ENCODE data around the gene STAT2. TPM values are rescaled to one million over a fixed set of nuclear protein-coding genes. Genes with fewer than 3 reads are reported as not detected.

Gene STAT2
- total and polyA plus RNA-seq, 7 experiments from 2014 or later = 64.1 to 291 (median 179) TPM

DNA sequence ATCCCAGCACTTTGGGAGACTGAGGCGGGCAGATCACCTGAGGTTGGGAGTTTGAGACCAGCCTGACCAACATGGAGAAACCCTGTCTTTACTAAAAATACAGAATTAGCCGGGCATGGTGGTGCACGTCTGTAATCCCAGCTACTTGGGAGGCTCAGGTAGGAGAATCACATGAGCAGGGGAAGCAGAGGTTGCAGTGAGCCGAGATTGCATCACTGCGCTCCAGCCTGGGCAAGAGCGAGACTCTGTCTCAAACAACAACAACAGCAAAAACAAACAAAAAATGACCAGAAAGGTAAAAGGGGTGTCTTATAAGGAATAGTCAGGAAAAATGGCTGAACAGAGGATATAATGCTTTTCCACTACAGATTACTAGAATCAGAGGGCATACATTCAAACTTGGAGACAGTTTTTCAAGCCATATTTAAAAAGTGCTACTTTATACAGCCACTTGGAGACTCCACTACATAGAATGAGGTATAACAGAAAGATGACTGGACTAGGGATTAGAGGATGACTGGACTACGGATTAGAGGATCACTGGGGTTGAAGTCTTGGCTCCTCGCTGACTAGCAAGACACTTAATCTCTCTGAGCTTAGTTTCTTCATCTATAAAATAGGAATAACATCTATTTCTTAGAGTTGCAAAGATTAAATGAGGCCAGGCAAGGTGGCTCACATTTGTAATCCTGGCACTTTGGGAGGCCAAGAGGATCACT lies 54.9 kb downstream of the STAT2 start:
- intact Hi-C loops (cut with micrococcal nuclease) = no loop called here
- POLR2A ChIA-PET = interaction anchor here (0.6 to 1.4 kb wide), 6 partner anchors 11 to 151 kb away, joined by 3 to 6 read pairs (median 4); partner anchors contain the start of genes CNPY2 and RNF41

DNA sequence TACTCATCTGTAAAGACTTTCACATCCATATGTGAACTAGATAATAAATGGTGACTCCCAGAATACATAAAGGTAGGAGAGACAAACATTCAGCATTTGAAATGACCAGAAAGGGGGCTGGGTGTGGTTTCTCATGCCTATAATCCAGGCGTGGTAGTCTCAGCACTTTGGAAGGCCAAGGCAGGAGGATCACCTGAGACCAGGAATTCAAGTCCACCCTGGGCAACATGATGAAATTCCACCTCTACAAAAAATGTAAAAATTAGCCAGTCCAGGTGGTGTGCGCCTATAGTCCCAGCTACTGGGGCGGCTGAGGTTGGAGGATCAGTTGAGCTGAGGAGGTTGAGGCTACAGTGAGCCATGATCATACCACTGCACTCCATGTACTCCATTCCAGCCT lies 55.6 kb downstream of the STAT2 start:
- no peaks in the 10 kb centered on the region for H3K27me3 ChIP-seq (ENCODE audit: control insufficient read depth in 2 of 2, insufficient read depth in 2 of 2, low read length in 2 of 2)
- DNase-seq (no peak), ATAC-seq (no peak)
- peaks cover 0 to 21% (median 0%) of the 10 kb centered on the region in 3 experiments for H3K36me3 ChIP-seq (ENCODE audit: control insufficient read depth in 2 of 3, insufficient read depth in 3 of 3, low read length in 3 of 3)
- no peaks in the 10 kb centered on the region for H3K9me3 ChIP-seq (ENCODE audit: control insufficient read depth in 2 of 3, low read length in 3 of 3)
- ChIA-PET POLR2A (interaction anchor here (0.6 to 1.4 kb wide), 3 partner anchors 11 to 152 kb away, joined by 3 to 4 read pairs (median 3); partner anchors contain the start of gene CNPY2), CTCF (no interaction called here)
- H3K9me3 Mint-ChIP-seq = no peaks in the 10 kb centered on the region
- H3K4me1 Mint-ChIP-seq = peaks cover 9 to 26% (median 22%) of the 10 kb centered on the region in 7 donors
- H3K27me3 Mint-ChIP-seq = no peaks in the 10 kb centered on the region
- H3K27ac ChIP-seq (ENCODE audit: low read depth, low read length) = no peak overlapping the region
- H3K4me3 Mint-ChIP-seq = no peak overlapping the region
- intact Hi-C loops (cut with micrococcal nuclease) = no loop called here
- no peak overlapping the region for H3K27ac Mint-ChIP-seq
- H3K4me1 ChIP-seq (ENCODE audit: control insufficient read depth in 2 of 2, insufficient read depth in 2 of 2, low read length in 2 of 2) = peaks cover 13 to 19% of the 10 kb centered on the region in 2 donors
- peaks cover 0 to 10% (median 1%) of the 10 kb centered on the region in 5 donors for H3K36me3 Mint-ChIP-seq
- H3K4me3 ChIP-seq (ENCODE audit: low read length) = no peak overlapping the region

More for the DNA sequence above, 54.9 kb downstream of the STAT2 start:
- Mint-ChIP-seq H3K4me1 (peaks cover 8 to 23% (median 21%) of the 10 kb centered on the region in 7 donors), H3K36me3 (peaks cover 0 to 13% (median 4%) of the 10 kb centered on the region in 5 donors), H3K9me3 (no peaks in the 10 kb centered on the region), H3K27ac (peak overlapping the region in 4 of 9 donors; percentile 7 to 47 (median 29)), H3K4me3 (no peak overlapping the region), H3K27me3 (no peaks in the 10 kb centered on the region)
- Histone ChIP-seq H3K4me1 (ENCODE audit: control insufficient read depth in 2 of 2, insufficient read depth in 2 of 2, low read length in 2 of 2) (peaks cover 8 to 19% of the 10 kb centered on the region in 2 donors), H3K9me3 (ENCODE audit: control insufficient read depth in 2 of 3, low read length in 3 of 3) (no peaks in the 10 kb centered on the region), H3K27ac (ENCODE audit: low read depth, low read length) (no peak overlapping the region), H3K27me3 (ENCODE audit: control insufficient read depth in 2 of 2, insufficient read depth in 2 of 2, low read length in 2 of 2) (no peaks in the 10 kb centered on the region), H3K4me3 (ENCODE audit: low read length) (no peak overlapping the region), H3K36me3 (ENCODE audit: control insufficient read depth in 2 of 3, insufficient read depth in 3 of 3, low read length in 3 of 3) (peaks cover 0 to 23% (median 0%) of the 10 kb centered on the region in 3 experiments)
- CTCF ChIA-PET = no interaction called here
- DNase-seq = no peak
- ATAC-seq = no peak

DNA sequence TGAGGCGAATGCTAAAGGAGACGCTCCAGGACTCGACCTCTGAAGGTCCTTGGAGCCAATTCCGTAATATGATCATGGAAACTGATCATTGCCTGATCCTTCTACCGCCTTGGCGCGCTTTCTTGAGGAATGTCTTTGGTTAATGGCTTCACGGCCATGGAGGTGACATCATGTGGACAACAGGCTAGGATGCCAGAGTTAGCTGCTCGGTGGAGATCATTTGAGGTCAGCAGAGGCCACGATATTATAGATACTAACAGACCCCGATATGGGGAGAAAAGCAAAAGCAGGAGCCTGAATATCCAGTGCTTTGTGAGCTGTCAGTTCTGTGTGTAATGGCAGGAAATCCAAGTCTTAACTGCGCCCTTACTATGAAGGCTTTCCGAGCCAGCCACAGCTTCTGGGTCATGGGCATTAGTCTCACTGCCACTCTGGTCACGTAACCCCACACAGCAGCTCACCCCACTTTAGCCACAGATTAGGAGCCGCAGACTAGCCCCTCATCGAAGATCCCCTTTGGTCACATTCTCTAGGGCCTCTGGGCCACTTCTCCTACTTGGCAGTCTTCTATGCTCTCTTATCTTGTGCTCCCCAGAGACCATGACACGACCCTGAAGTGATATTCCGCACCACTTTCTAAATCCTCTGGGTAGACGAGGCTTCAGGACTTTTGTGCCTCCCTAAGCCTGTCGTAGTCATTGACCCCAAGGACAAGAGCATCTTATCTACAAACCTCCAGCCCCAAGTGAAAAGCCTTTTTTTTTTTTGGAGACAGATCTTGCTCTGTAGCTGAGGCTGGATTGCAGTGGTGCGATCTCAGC lies 59.1 kb downstream of the STAT2 start:
- Histone ChIP-seq H3K4me1 (ENCODE audit: control insufficient read depth in 2 of 2, insufficient read depth in 2 of 2, low read length in 2 of 2) (peaks cover 26 to 48% of the 10 kb centered on the region in 2 donors), H3K36me3 (ENCODE audit: control insufficient read depth in 2 of 3, insufficient read depth in 3 of 3, low read length in 3 of 3) (peaks cover 0 to 18% (median 0%) of the 10 kb centered on the region in 3 experiments), H3K4me3 (ENCODE audit: low read length) (peak overlapping the region; percentile 73), H3K9me3 (ENCODE audit: control insufficient read depth in 2 of 3, low read length in 3 of 3) (no peaks in the 10 kb centered on the region), H3K27ac (ENCODE audit: low read depth, low read length) (peak overlapping the region; percentile 94), H3K27me3 (ENCODE audit: control insufficient read depth in 2 of 2, insufficient read depth in 2 of 2, low read length in 2 of 2) (no peaks in the 10 kb centered on the region)
- Mint-ChIP-seq H3K4me3 (peak overlapping the region; percentile 93 to 100 (median 96)), H3K27ac (peak overlapping the region; percentile 93 to 99 (median 97)), H3K36me3 (peaks cover 0 to 16% (median 8%) of the 10 kb centered on the region in 5 donors), H3K27me3 (no peaks in the 10 kb centered on the region), H3K4me1 (peaks cover 27 to 58% (median 53%) of the 10 kb centered on the region in 7 donors), H3K9me3 (no peaks in the 10 kb centered on the region)
- POLR2A ChIA-PET = interaction anchor here (0.6 to 3.6 kb wide), 9 partner anchors 11 to 198 kb away, joined by 3 to 18 read pairs (median 3); partner anchors contain the start of genes RNF41 and TIMELESS
- CTCF ChIA-PET = interaction anchor here (0.6 to 1.1 kb wide), 3 partner anchors 15 to 462 kb away, joined by 3 to 4 read pairs (median 3); partner anchors contain the start of gene CNPY2
- ATAC-seq (no peak), DNase-seq (peak in 1 of 9 donors; percentile 4)
- intact Hi-C loops (cut with micrococcal nuclease) = loop anchor here (1.0 to 2.0 kb wide), 24 partner anchors 10 to 562 kb away; partner anchors contain the start of genes STAT2 (in 2 of the 2), TIMELESS (in 2 of the 2), ANKRD52 (in 1 of the 2) and COQ10A (in 1 of the 2)

DNA sequence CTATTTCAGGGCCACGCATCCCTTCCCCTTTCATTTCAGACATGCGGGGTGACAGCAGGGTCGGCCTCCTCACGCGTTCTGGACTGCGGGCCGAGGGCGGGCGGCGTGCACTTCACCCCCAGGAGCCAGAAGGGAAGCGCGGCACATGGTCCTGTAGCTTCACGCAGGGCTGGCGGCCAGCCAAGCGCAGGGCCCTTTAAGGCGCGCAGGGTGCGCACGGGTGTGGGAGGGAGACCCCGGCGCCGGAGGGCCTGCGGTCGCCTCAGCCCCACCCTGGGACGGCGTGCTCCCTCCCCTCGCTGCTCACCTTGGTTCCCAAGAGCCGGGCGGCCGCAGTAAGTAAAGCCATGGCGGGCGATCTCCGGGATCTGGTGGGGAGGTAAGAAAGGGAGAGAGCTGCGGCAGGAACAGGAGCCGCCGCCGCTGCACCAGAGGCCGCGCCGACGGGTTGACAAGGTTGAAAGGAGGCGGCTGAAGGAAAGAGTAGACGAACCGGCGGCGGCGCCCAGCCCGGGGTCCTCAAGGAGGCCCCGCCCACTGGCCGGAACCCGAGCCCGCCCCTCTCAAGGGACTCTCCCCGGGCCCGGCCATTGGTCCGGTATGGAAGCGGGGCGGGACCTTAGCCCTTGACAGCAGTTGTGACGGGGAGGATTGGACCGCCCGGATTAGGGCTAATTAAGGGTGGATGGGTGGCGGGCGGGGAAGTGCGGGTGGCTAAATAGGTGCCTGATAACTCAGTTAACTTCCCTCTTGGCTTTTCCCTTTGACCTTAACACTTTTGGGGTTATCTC lies 59.9 kb downstream of the STAT2 start, which contains the start of gene CS:
Gene CS (minus strand): TSS at position 478 of the 791 bp plus-strand sequence. CDS start 129 bp downstream, at position 349.
- peaks cover 26 to 48% of the 10 kb centered on the region in 2 donors for H3K4me1 ChIP-seq (ENCODE audit: control insufficient read depth in 2 of 2, insufficient read depth in 2 of 2, low read length in 2 of 2)
- intact Hi-C loops (cut with micrococcal nuclease) = loop anchor here (1.0 to 2.0 kb wide), 24 partner anchors 9 to 561 kb away; partner anchors contain the start of genes STAT2 (in 2 of the 2), TIMELESS (in 2 of the 2), ANKRD52 (in 1 of the 2) and COQ10A (in 1 of the 2)
- ATAC-seq = peak; percentile 98
- ChIA-PET CTCF (interaction anchor here (0.6 to 1.9 kb wide), 4 partner anchors 16 to 1292 kb away, joined by 4 to 5 read pairs (median 4); partner anchors contain the start of genes CNPY2 and SMARCC2), POLR2A (interaction anchor here (0.6 to 3.6 kb wide), 10 partner anchors 10 to 226 kb away, joined by 3 to 18 read pairs (median 5); partner anchors contain the start of genes RNF41, SMARCC2, STAT2 and ZC3H10)
- Mint-ChIP-seq H3K4me3 (peak within 1 kb of the TSS; percentile 93 to 100 (median 96)), H3K27me3 (no peaks in the 10 kb centered on the region), H3K36me3 (peaks cover 0 to 16% (median 6%) of the 10 kb centered on the region in 5 donors), H3K27ac (peak within 1 kb of the TSS; percentile 93 to 99 (median 97)), H3K9me3 (no peaks in the 10 kb centered on the region), H3K4me1 (peaks cover 27 to 58% (median 53%) of the 10 kb centered on the region in 7 donors)
- H3K4me3 ChIP-seq (ENCODE audit: low read length) = peak within 1 kb of the TSS; percentile 73
- H3K36me3 ChIP-seq (ENCODE audit: control insufficient read depth in 2 of 3, insufficient read depth in 3 of 3, low read length in 3 of 3) = peaks cover 0 to 12% (median 0%) of the 10 kb centered on the region in 3 experiments
- peak within 1 kb of the TSS; percentile 94 for H3K27ac ChIP-seq (ENCODE audit: low read depth, low read length)
- H3K9me3 ChIP-seq (ENCODE audit: control insufficient read depth in 2 of 3, low read length in 3 of 3) = no peaks in the 10 kb centered on the region
- no peaks in the 10 kb centered on the region for H3K27me3 ChIP-seq (ENCODE audit: control insufficient read depth in 2 of 2, insufficient read depth in 2 of 2, low read length in 2 of 2)
- DNase-seq = peak; percentile 95 to 99 (median 98)

DNA sequence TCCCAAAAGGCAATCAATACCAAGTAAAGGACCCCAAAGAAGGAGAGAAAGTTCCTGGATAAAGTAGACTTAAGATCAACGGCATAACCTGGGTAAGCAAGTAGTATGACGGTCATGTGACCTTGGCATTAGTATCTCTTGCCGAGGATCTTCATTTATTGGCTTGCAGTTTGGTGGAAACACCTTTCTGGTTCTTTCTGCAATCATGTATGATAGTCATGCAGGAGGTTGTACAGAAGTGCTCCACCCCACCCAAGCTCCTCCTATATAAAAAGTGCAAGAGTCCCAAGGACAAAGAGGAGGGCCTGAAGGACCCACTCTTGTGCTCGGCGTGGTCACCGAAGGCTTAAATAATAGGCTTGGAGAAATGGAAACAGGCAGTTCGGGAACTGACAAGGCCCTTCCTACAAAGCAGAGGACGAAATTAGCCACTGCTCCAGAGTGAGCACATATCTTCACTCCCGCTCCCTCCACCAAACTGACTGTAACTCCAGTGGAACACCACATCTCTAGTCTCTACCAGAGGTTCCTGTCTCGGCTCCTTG lies 60.5 kb downstream of the STAT2 start:
- CTCF ChIA-PET = interaction anchor here (0.6 to 1.9 kb wide), 4 partner anchors 110 to 1293 kb away, joined by 3 to 5 read pairs (median 4); partner anchors contain the start of gene SMARCC2
- no peak for ATAC-seq

More for the DNA sequence above, 60.5 kb downstream of the STAT2 start:
- Mint-ChIP-seq H3K27ac (peak overlapping the region; percentile 93 to 99 (median 96)), H3K4me1 (peaks cover 27 to 61% (median 53%) of the 10 kb centered on the region in 7 donors), H3K36me3 (peaks cover 0 to 14% (median 4%) of the 10 kb centered on the region in 5 donors), H3K9me3 (no peaks in the 10 kb centered on the region), H3K27me3 (no peaks in the 10 kb centered on the region), H3K4me3 (peak overlapping the region; percentile 93 to 100 (median 96))
- Histone ChIP-seq H3K4me3 (ENCODE audit: low read length) (peak overlapping the region; percentile 73), H3K9me3 (ENCODE audit: control insufficient read depth in 2 of 3, low read length in 3 of 3) (no peaks in the 10 kb centered on the region), H3K27ac (ENCODE audit: low read depth, low read length) (peak overlapping the region; percentile 94), H3K4me1 (ENCODE audit: control insufficient read depth in 2 of 2, insufficient read depth in 2 of 2, low read length in 2 of 2) (peaks cover 26 to 48% of the 10 kb centered on the region in 2 donors), H3K36me3 (ENCODE audit: control insufficient read depth in 2 of 3, insufficient read depth in 3 of 3, low read length in 3 of 3) (peaks cover 0 to 11% (median 0%) of the 10 kb centered on the region in 3 experiments), H3K27me3 (ENCODE audit: control insufficient read depth in 2 of 2, insufficient read depth in 2 of 2, low read length in 2 of 2) (no peaks in the 10 kb centered on the region)
- intact Hi-C loops (cut with micrococcal nuclease) = no loop called here
- peak in 6 of 9 donors; percentile 36 to 60 (median 50) for DNase-seq
- POLR2A ChIA-PET = interaction anchor here (0.6 to 3.6 kb wide), 10 partner anchors 10 to 225 kb away, joined by 3 to 18 read pairs (median 4); partner anchors contain the start of genes RNF41, SMARCC2, STAT2 and ZC3H10

Measured in naive thymus-derived CD4-positive, alpha-beta T cell (primary cell).